Measurements from ENCODE around the gene CD36. TPM values are rescaled to one million over a fixed set of nuclear protein-coding genes. Genes with fewer than 3 reads are reported as not detected.

CD36 gene
- total RNA-seq, 1 experiment from 2014 or later, result 0.32 TPM

GRCh38 chr7:80635998-80636397 is 2.4 kb upstream of the CD36 start:
- no peak overlapping the region for H3K4me2 ChIP-seq (ENCODE audit: low read length)
- ChIA-PET CTCF (no interaction called here), POLR2A (no interaction called here), RAD21 (ENCODE audit: low non-redundant PET in 1 of 2, low total read pairs in 2 of 2, uncharacterized antibody in 2 of 2, unreplicated experiment in 2 of 2) (no interaction called here)
- H2AFZ ChIP-seq (ENCODE audit: low read depth, low read length, poor library complexity, severe bottlenecking), result no peak overlapping the region
- intact Hi-C loops (cut with micrococcal nuclease), result no loop called here
- no peaks in the 10 kb centered on the region for H4K20me1 ChIP-seq (ENCODE audit: insufficient read depth)
- no peaks in the 10 kb centered on the region for H3K4me1 ChIP-seq (ENCODE audit: control insufficient read depth in 1 of 2, insufficient read depth in 2 of 2, low read length in 2 of 2)
- no peaks in the 10 kb centered on the region for H3K79me2 ChIP-seq (ENCODE audit: insufficient read depth, low read length)
- H3K27me3 ChIP-seq (ENCODE audit: insufficient read depth, low read length), result no peaks in the 10 kb centered on the region
- no peaks in the 10 kb centered on the region for H3K36me3 ChIP-seq (ENCODE audit: control insufficient read depth in 1 of 2, insufficient read depth in 2 of 2, low read length in 2 of 2)
- H3K4me3 ChIP-seq (replicated peaks in 1 of 2; ENCODE audit: low read depth in 1 of 2, low read length in 2 of 2), result no peak overlapping the region
- TF ChIP-seq CEBPB (IDR thresholded peaks at IDR 0.05; ENCODE audit: low read depth) (no peak), EZH2 (IDR thresholded peaks at IDR 0.05) (no peak), YY1 (IDR thresholded peaks at IDR 0.05; ENCODE audit: extremely low read depth, insufficient replicate concordance, low read depth, low read length) (no peak), JUND (IDR thresholded peaks at IDR 0.05) (no peak), FOSL1 (IDR thresholded peaks at IDR 0.05; ENCODE audit: low read depth) (no peak), SP1 (IDR thresholded peaks at IDR 0.05; ENCODE audit: low read depth) (no peak), RAD21 (IDR thresholded peaks at IDR 0.05; ENCODE audit: low read depth) (no peak), ELF1 (IDR thresholded peaks at IDR 0.05; ENCODE audit: borderline replicate concordance, low read depth) (no peak), ZBTB33 (IDR thresholded peaks at IDR 0.05; ENCODE audit: extremely low read depth, insufficient replicate concordance, low read length) (no peak), MAX (IDR thresholded peaks at IDR 0.05) (no peak), REST (IDR thresholded peaks at IDR 0.05; ENCODE audit: low read depth) (no peak), POLR2A (IDR thresholded peaks at IDR 0.05; ENCODE audit: borderline replicate concordance, extremely low read depth, insufficient read depth, insufficient read length) (no peak), TCF7L2 (IDR thresholded peaks at IDR 0.05; ENCODE audit: borderline replicate concordance, extremely low read depth, insufficient read depth, insufficient read length) (no peak), SRF (IDR thresholded peaks at IDR 0.05; ENCODE audit: low read depth) (no peak), ZFX (IDR thresholded peaks at IDR 0.05) (no peak), EGR1 (IDR thresholded peaks at IDR 0.05; ENCODE audit: low read depth) (no peak)
- DNase-seq (ENCODE audit: low read depth, low spot score) (no peak), ATAC-seq (no peak)
- H3K9ac ChIP-seq (ENCODE audit: low read length), result no peak overlapping the region
- H3K9me3 ChIP-seq (ENCODE audit: control insufficient read depth in 1 of 2, insufficient read depth in 1 of 2, low read depth in 1 of 2, low read length in 2 of 2), result no peaks in the 10 kb centered on the region
- no peaks in the 10 kb centered on the region for H3K9me2 ChIP-seq (ENCODE audit: insufficient read depth)
- BruUV-seq (replicated peaks), result no TSS peak
- H3K27ac ChIP-seq (ENCODE audit: low read depth, low read length), result no peak overlapping the region
